Peyer's patch (tissue), 4 donors: Measurements from ENCODE around the gene SCN1B.

Source experiments
- CTCF ChIP-seq, 6 experiments: fragments of 450-650 bp in 4 of 6; fragments of 200-600 bp in 2 of 6; sonication (generic) in 1 of 6; IDR thresholded peaks; one replicate each; pipeline ENCODE4 v1.5.1; 2017 to 2019; ENCODE audit warnings: antibody characterized with exemption in 6 of 6, mild to moderate bottlenecking in 3 of 6, moderate library complexity in 1 of 6
- POLR2A ChIP-seq, 2 donors: fragments of 450-650 bp; IDR thresholded peaks; one replicate each; pipeline ENCODE4 v1.5.1; 2017; ENCODE audit warnings: antibody characterized with exemption in 2 of 2, mild to moderate bottlenecking in 2 of 2, moderate library complexity in 2 of 2

GRCh38 chr19:35029737-35030256, 473 bp upstream of the SCN1B start:
- no peak for TF ChIP-seq CTCF (IDR thresholded peaks at IDR 0.05)
- no peak for TF ChIP-seq POLR2A (IDR thresholded peaks at IDR 0.05)
